ENCODE data around the gene AFF3. TPM values are rescaled to one million over a fixed set of nuclear protein-coding genes. Genes with fewer than 3 reads are reported as not detected.

Gene AFF3
- total RNA-seq, 1 experiment from 2014 or later, result 0.22 TPM

DNA sequence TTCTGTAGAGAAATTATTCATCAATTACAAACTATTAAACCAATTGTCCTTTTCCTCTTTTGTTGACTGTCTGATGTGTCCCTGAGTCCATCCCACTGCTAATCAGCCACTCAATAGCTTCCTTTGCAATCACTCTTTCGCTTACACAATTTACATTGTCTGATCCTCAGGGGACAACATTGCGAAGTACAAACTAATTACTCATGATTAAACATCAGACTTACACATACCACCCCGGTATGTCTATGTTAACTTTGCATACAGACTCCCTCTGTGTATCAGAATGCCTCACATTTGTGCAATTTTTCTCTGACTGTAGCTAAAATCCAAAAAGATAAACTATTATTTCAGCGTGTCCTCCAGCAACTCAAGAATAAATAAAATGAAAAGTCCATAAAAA is 388.2 kb downstream of the AFF3 start:
- no peak for DNase-seq
- H3K9ac ChIP-seq (ENCODE audit: extremely low read depth, insufficient read length, low read length), result no peak overlapping the region
- H3K27ac Mint-ChIP-seq, result no peak overlapping the region
- H2AK5ac ChIP-seq (ENCODE audit: insufficient read length, low read length), result no peak overlapping the region
- no peaks in the 10 kb centered on the region for H3K79me1 ChIP-seq (ENCODE audit: insufficient read depth, low read depth, low read length, poor library complexity, severe bottlenecking)
- H4K5ac ChIP-seq (ENCODE audit: insufficient read length, low read depth, low read length), result no peak overlapping the region
- H3T11ph ChIP-seq (ENCODE audit: low read length), result no peak overlapping the region
- H3K9me3 ChIP-seq (ENCODE audit: control insufficient read depth, low read depth, low read length), result no peaks in the 10 kb centered on the region
- H2BK120ac ChIP-seq (ENCODE audit: low read depth, low read length, poor library complexity, severe bottlenecking), result no peak overlapping the region
- no peak overlapping the region for H2BK20ac ChIP-seq (ENCODE audit: low read depth, low read length, poor library complexity, severe bottlenecking)
- no peak overlapping the region for H2BK15ac ChIP-seq (ENCODE audit: low read depth, low read length)
- no peak overlapping the region for H4K8ac ChIP-seq (replicated peaks; ENCODE audit: insufficient read length, low read depth, low read length)
- no peaks in the 10 kb centered on the region for H3K27me3 ChIP-seq (ENCODE audit: insufficient read depth, low read length)
- no peak overlapping the region for H2BK12ac ChIP-seq (ENCODE audit: insufficient read length, low read depth, low read length)
- no peaks in the 10 kb centered on the region for H4K20me1 ChIP-seq (ENCODE audit: control insufficient read depth, insufficient read depth, insufficient read length)
- H4K91ac ChIP-seq (ENCODE audit: insufficient read length, low read depth, low read length), result no peak overlapping the region
- no peak overlapping the region for H3K4me3 Mint-ChIP-seq
- no peak overlapping the region for H2AFZ ChIP-seq (ENCODE audit: low read length)
- H3K23me2 ChIP-seq (ENCODE audit: insufficient read length, low read depth, low read length, poor library complexity, severe bottlenecking), result no peaks in the 10 kb centered on the region
- H3K4me1 Mint-ChIP-seq, result no peaks in the 10 kb centered on the region
- H3K14ac ChIP-seq (ENCODE audit: insufficient read depth, low read length), result no peak overlapping the region
- H3K23ac ChIP-seq (ENCODE audit: insufficient read length, low read depth, low read length), result no peak overlapping the region
- TF ChIP-seq CTCF (conservative IDR thresholded peaks at IDR 0.05), result no peak
- H2BK5ac ChIP-seq (ENCODE audit: insufficient read length, low read length), result no peak overlapping the region
- no peaks in the 10 kb centered on the region for H3K9me3 Mint-ChIP-seq
- no peak overlapping the region for H3K56ac ChIP-seq (ENCODE audit: insufficient read length, low read depth, low read length)
- no peaks in the 10 kb centered on the region for H3K36me3 Mint-ChIP-seq (ENCODE audit: insufficient read depth in 1 of 3, low read depth in 3 of 3)
- no peak overlapping the region for H3K18ac ChIP-seq (ENCODE audit: insufficient read length, low read depth, low read length)
- H3K4me2 ChIP-seq (ENCODE audit: insufficient read depth, insufficient read length, low read length), result no peak overlapping the region
- H3K4ac ChIP-seq (ENCODE audit: low read depth, low read length), result no peak overlapping the region
- no CpG with 5 or more reads among the region's 4 CpGs for WGBS (ENCODE audit: extremely low coverage, insufficient read length, low lambda C conversion rate)
- no peak overlapping the region for H3K27ac ChIP-seq (ENCODE audit: insufficient read length, low read depth, low read length)
- H3K27me3 Mint-ChIP-seq (ENCODE audit: low read depth), result peaks cover 7% of the 10 kb centered on the region
- no peaks in the 10 kb centered on the region for H3K79me2 ChIP-seq (ENCODE audit: insufficient read depth, low read length)
- no peaks in the 10 kb centered on the region for H3K4me1 ChIP-seq (ENCODE audit: insufficient read depth, low read length)
